Adrenal gland (tissue), 5 donors: ENCODE data around the gene PSD2.

ENCODE experiments used
- CTCF ChIP-seq, 6 experiments: fragments of 450-650 bp in 4 of 6; fragments of 200-600 bp in 2 of 6; sonication (generic) in 1 of 6; IDR thresholded peaks; 1 replicate in 5 of 6; 2 replicates in 1 of 6; pipeline versions ENCODE4 v1.5.1 to v1.8.0; 2016 to 2021; ENCODE audit warnings: antibody characterized with exemption in 6 of 6, mild to moderate bottlenecking in 2 of 6, moderate library complexity in 1 of 6
- POLR2A ChIP-seq, 2 donors: fragments of 450-650 bp; IDR thresholded peaks; one replicate each; pipeline ENCODE4 v1.6.1; 2017; ENCODE audit warnings: antibody characterized with exemption in 2 of 2, mild to moderate bottlenecking in 2 of 2, moderate library complexity in 1 of 2
- donor health status: DM: no; HTN: no; CAD: no.

- TF ChIP-seq CTCF (IDR thresholded peaks at IDR 0.05) (no peak), POLR2A (IDR thresholded peaks at IDR 0.05) (no peak)
These were observed 8.4 kb upstream of the PSD2 start for GRCh38 chr5:139787257-139787567.
